Uterus (tissue), 2 donors: ENCODE measurements around the gene TSNAXIP1.

Source experiments
- CTCF ChIP-seq, 4 experiments: fragments of 200-600 bp in 2 of 4; fragments of 450-650 bp in 2 of 4; sonication (generic) in 2 of 4; IDR thresholded peaks; one replicate each; pipeline ENCODE4 v1.5.1; 2016 to 2019; ENCODE audit warnings: antibody characterized with exemption in 4 of 4, mild to moderate bottlenecking in 2 of 4, moderate library complexity in 1 of 4
- POLR2A ChIP-seq, 2 donors: fragments of 450-650 bp; IDR thresholded peaks; one replicate each; pipeline ENCODE4 v1.6.1; 2016; ENCODE audit warnings: antibody characterized with exemption in 2 of 2, mild to moderate bottlenecking in 1 of 2, moderate library complexity in 1 of 2

DNA sequence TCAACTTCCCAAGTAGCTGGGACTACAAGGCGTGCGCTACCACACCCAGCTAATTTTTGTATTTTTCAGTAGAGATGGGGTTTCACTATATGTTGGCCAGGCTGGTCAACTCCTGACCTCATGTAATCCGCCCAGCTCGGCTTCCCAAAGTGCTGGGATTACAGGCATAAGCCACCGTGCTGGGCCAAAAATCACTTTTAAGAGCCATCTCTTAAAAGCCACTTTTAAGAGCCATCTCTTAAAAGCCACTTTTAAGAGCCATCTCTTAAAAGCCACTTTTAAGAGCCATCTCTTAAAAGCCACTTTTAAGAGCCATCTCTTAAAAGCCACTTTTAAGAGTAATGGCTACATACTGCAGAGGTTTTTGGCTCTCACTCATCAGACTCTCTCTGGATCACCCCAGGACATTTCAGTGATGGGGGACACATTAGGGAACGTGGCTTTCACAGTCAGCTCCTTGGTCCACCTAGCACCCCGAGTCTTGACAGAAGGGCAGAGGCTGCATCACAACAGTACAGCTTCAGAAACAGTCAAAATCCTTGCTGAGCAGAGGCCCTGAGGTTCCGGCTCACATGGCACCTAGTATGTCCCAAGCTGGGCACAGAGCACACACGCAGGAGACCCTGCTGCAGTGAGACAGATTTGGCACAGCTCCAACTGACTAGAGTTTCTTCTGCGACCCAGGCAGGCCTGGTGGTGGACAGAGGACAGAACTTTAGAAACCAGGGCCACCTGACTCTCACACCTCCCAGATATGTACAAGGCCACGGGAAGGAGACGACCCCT lies 23.9 kb upstream of the TSNAXIP1 start:
- no peak for TF ChIP-seq CTCF (IDR thresholded peaks at IDR 0.05)
- TF ChIP-seq POLR2A (IDR thresholded peaks at IDR 0.05), result no peak
